Smooth muscle cell of bladder (primary cell): Measurements from ENCODE around the gene ARHGEF38. TPM values are rescaled to one million over a fixed set of nuclear protein-coding genes. Genes with fewer than 3 reads are reported as not detected.

Experiments
- total RNA-seq: library from RNA; depleted of rRNA; stranded (reverse); fragments of >200 nt; gene quantifications from 2 replicates; pipeline ENCODE4 v1.2.3, GENCODE V29; 2014

Gene ARHGEF38
- total RNA-seq, result not detected in 2 replicates

GRCh38 chr4:105551965-105552746, at the start of gene ARHGEF38:
TSS of gene ARHGEF38 (plus strand) at chr4:105552620. CDS start at chr4:105552766, 146 bp downstream.

GRCh38 chr4:105708181-105709080, 156.0 kb downstream of the ARHGEF38 start, which contains the start of the genes GSTCD and INTS12:
TSS of gene GSTCD (plus strand) at chr4:105708784. CDS start at chr4:105717614, 8,830 bp downstream.
TSS of gene INTS12 (minus strand) at chr4:105708689. CDS start at chr4:105700005, 8,684 bp downstream.

Other genes with a start within 250 kb of the ARHGEF38 start
- 55.6 and 61.5 TPM in 2 replicates for gene PPA2, start 78.6 kb upstream of the ARHGEF38 start, total RNA-seq
- gene INTS12, start 156.1 kb downstream of the ARHGEF38 start, total RNA-seq, result 15.2 and 15.5 TPM in 2 replicates
- gene GSTCD, start 156.2 kb downstream of the ARHGEF38 start, total RNA-seq, result 6.1 and 7.7 TPM in 2 replicates